ENCODE results near the gene UNC13C.

UNC13C gene

DNA sequence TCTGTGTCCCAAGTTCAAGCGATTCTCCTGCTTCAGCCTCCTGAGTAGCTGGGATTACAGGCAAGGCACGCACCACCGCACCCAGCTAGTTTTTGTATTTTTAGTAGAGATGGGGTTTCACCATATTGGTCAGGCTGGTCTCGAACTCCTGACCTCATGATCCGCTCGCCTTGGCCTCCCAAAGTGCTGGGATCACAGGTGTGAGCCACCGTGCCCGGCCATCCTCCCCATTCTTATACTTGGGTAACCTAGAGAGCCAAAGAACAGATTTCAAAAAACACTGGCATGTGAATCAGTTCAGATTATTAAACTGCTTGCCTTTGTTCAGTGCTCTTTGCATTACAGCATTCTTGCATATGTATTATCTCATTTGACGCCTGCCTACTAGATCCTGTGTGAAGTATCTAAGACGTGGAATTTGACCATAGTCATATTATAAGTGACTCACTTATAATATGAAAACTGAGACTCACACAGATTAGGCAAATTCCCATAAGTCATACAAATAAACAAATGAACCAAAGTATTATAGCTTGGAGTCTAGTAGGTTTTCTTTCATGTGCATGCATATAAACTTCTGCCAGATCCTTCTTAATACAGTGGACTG, 123.5 kb downstream of the UNC13C start:
- H3K27ac ChIP-seq (ENCODE audit: insufficient read depth, low read depth, low read length, poor library complexity, severe bottlenecking) = no peak overlapping the region
- H3K9me3 ChIP-seq (ENCODE audit: control insufficient read depth, low read length) = no peaks in the 10 kb centered on the region
- no peaks in the 10 kb centered on the region for H3K27me3 ChIP-seq (ENCODE audit: control insufficient read depth, insufficient read depth, low read length, poor library complexity, severe bottlenecking)
- H3K4me3 ChIP-seq (ENCODE audit: insufficient read depth, low read depth, low read length) = no peak overlapping the region
- no peaks in the 10 kb centered on the region for H3K36me3 ChIP-seq (ENCODE audit: control insufficient read depth, insufficient read depth, low read length)
- H3K4me1 ChIP-seq (ENCODE audit: control insufficient read depth, insufficient read depth, low read length) = no peaks in the 10 kb centered on the region
- WGBS, 2 experiments = 77 to 83% methylated on average over 8 to 10 of the region's 10 CpGs

DNA sequence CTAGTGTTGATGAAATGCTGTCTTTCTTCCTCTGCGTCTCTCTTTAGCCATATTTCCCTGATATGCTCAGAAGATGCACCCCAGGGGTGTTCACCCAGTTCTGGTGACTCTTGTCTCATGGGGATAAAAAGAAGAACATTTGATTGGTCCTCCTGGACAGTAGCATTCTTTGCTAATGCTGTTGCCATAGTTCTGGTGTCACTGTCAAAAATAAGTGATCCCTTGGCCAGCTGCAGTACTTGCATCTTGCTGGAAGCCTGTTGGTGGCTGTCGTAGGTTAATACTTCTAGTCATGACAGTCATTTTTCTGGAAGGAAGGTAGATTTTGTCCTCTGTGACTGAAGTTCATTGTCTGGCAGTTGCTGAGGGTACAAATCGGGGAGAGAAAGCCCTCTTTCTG, 124.5 kb downstream of the UNC13C start:
- H3K4me3 ChIP-seq (ENCODE audit: insufficient read depth, low read depth, low read length) = no peak overlapping the region
- no peaks in the 10 kb centered on the region for H3K9me3 ChIP-seq (ENCODE audit: control insufficient read depth, low read length)
- H3K27ac ChIP-seq (ENCODE audit: insufficient read depth, low read depth, low read length, poor library complexity, severe bottlenecking) = no peak overlapping the region
- no peaks in the 10 kb centered on the region for H3K27me3 ChIP-seq (ENCODE audit: control insufficient read depth, insufficient read depth, low read length, poor library complexity, severe bottlenecking)
- H3K4me1 ChIP-seq (ENCODE audit: control insufficient read depth, insufficient read depth, low read length) = no peaks in the 10 kb centered on the region
- 87 to 94% methylated on average over 2 to 3 of the region's 3 CpGs for WGBS, 2 experiments
- no peaks in the 10 kb centered on the region for H3K36me3 ChIP-seq (ENCODE audit: control insufficient read depth, insufficient read depth, low read length)

DNA sequence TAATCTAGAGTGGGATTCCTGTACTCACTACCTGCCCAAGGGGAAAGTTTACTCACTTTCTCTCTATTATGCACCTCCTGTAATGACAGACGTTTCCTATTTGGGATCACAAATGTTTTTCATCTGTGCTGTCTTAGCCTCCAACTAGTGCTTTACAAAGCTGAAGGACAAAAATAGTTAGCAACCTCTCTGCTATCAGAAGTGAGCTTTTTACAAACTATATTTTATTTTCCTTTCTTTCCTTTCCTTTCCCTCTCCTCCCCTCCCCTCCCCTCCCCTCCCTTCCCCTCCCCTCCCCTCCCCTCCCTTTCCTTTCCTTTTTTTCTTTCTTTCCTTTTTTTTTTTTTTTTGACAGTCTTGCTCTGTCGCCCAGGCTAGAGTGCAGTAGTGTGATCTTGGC, 130.8 kb downstream of the UNC13C start:
- no peaks in the 10 kb centered on the region for H3K36me3 ChIP-seq (ENCODE audit: control insufficient read depth, insufficient read depth, low read length)
- no peak overlapping the region for H3K27ac ChIP-seq (ENCODE audit: insufficient read depth, low read depth, low read length, poor library complexity, severe bottlenecking)
- 82 to 91% methylated on average over 2 of the region's 2 CpGs for WGBS, 2 experiments
- H3K4me3 ChIP-seq (ENCODE audit: insufficient read depth, low read depth, low read length) = no peak overlapping the region
- H3K4me1 ChIP-seq (ENCODE audit: control insufficient read depth, insufficient read depth, low read length) = no peaks in the 10 kb centered on the region
- H3K27me3 ChIP-seq (ENCODE audit: control insufficient read depth, insufficient read depth, low read length, poor library complexity, severe bottlenecking) = no peaks in the 10 kb centered on the region
- no peaks in the 10 kb centered on the region for H3K9me3 ChIP-seq (ENCODE audit: control insufficient read depth, low read length)

DNA sequence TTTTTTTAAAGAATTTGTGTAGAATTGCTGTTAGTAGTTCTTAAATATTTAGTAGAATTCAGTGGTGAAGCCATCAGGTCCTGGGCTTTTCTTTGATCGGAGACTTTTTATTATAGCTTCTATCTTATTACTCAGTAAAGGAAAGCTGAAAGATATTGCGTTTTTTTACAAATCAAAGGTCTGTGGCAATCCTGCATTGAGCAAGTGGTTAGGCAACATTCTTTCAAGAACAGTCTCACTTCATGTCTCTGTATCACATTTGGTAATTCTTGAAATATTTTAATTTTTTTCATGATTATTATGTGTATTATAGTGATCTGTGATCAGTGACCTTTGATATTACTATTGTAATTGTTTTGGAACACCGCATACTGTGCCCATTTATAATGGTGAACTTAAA, 140.8 kb downstream of the UNC13C start:
- Histone ChIP-seq H3K36me3 (ENCODE audit: control insufficient read depth, insufficient read depth, low read length) (no peaks in the 10 kb centered on the region), H3K4me1 (ENCODE audit: control insufficient read depth, insufficient read depth, low read length) (no peaks in the 10 kb centered on the region), H3K9me3 (ENCODE audit: control insufficient read depth, low read length) (no peaks in the 10 kb centered on the region), H3K27me3 (ENCODE audit: control insufficient read depth, insufficient read depth, low read length, poor library complexity, severe bottlenecking) (no peaks in the 10 kb centered on the region), H3K27ac (ENCODE audit: insufficient read depth, low read depth, low read length, poor library complexity, severe bottlenecking) (no peak overlapping the region), H3K4me3 (ENCODE audit: insufficient read depth, low read depth, low read length) (no peak overlapping the region)
- 93% methylated on average over 3 of the region's 3 CpGs; no CpG with 5 or more reads in 1 of the 2 experiments for WGBS, 2 experiments

DNA sequence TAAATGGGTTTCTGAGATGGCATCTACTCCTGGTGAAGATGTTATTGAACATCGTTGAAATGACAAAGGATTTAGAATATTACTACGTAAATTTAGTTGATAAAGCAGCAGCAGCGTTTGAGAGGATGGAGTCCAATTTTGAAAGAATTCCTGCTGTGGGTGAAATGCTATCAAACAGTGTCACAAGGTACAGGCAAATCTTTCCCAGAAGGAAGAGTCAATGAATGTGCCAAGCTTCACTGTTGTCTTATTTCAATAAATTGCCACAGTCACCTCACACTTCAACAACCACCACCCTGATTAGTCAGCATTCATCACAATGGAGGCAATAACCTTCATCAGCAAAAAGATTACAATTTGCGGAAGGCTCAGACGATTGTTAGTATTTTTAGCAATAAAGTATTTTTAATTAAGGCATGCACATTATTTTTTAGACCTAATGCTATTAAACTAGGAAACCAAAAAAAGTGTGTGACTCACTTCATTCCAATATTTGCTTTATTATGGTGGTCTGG, 142.8 kb downstream of the UNC13C start:
- H3K27me3 ChIP-seq (ENCODE audit: control insufficient read depth, insufficient read depth, low read length, poor library complexity, severe bottlenecking) = no peaks in the 10 kb centered on the region
- no peak overlapping the region for H3K4me3 ChIP-seq (ENCODE audit: insufficient read depth, low read depth, low read length)
- H3K36me3 ChIP-seq (ENCODE audit: control insufficient read depth, insufficient read depth, low read length) = no peaks in the 10 kb centered on the region
- no peak overlapping the region for H3K27ac ChIP-seq (ENCODE audit: insufficient read depth, low read depth, low read length, poor library complexity, severe bottlenecking)
- WGBS, 2 experiments = 90 to 93% methylated on average over 3 to 5 of the region's 5 CpGs
- no peaks in the 10 kb centered on the region for H3K9me3 ChIP-seq (ENCODE audit: control insufficient read depth, low read length)
- H3K4me1 ChIP-seq (ENCODE audit: control insufficient read depth, insufficient read depth, low read length) = no peaks in the 10 kb centered on the region

DNA sequence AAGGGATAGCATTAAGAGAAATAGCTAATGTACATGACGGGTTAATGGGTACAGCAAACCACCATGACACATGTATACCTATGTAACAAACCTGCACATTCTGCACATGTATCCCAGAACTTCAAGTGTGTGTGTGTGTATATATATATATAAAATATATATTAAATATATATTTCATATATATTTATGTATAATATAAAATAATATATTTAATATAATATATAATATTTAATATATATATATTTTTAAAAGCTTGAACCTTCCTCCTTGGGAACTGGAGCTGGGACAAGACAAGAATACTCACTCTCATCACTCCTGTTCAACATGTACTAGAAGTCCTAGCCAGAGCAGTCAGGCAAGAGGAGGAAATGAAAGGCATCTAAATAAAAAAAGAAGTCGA, 149.3 kb downstream of the UNC13C start:
- no peaks in the 10 kb centered on the region for H3K4me1 ChIP-seq (ENCODE audit: control insufficient read depth, insufficient read depth, low read length)
- H3K9me3 ChIP-seq (ENCODE audit: control insufficient read depth, low read length) = no peaks in the 10 kb centered on the region
- no peaks in the 10 kb centered on the region for H3K36me3 ChIP-seq (ENCODE audit: control insufficient read depth, insufficient read depth, low read length)
- 73 to 100% methylated on average over 1 of the region's 2 CpGs for WGBS, 2 experiments
- no peak overlapping the region for H3K4me3 ChIP-seq (ENCODE audit: insufficient read depth, low read depth, low read length)
- no peak overlapping the region for H3K27ac ChIP-seq (ENCODE audit: insufficient read depth, low read depth, low read length, poor library complexity, severe bottlenecking)
- H3K27me3 ChIP-seq (ENCODE audit: control insufficient read depth, insufficient read depth, low read length, poor library complexity, severe bottlenecking) = no peaks in the 10 kb centered on the region

DNA sequence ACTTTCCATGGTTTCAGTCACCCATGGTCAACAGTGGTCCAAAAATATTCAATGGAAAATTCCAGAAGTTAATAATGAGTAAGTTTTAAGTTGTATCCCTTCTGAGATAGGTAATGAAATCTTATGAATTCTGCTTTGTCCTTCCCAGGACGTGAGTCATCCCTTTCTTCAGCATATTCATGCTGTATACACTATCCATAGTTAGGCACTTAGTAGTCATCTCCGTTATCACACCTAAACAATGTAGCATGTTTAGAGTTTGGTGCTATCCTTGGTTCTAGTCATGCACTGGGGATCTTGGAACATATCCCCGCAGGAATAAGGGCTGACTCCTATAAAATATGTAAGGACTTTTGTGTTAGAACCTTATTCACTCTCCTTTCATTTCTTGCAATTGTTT, 153.2 kb downstream of the UNC13C start:
- Histone ChIP-seq H3K4me3 (ENCODE audit: insufficient read depth, low read depth, low read length) (no peak overlapping the region), H3K4me1 (ENCODE audit: control insufficient read depth, insufficient read depth, low read length) (no peaks in the 10 kb centered on the region), H3K9me3 (ENCODE audit: control insufficient read depth, low read length) (no peaks in the 10 kb centered on the region), H3K36me3 (ENCODE audit: control insufficient read depth, insufficient read depth, low read length) (no peaks in the 10 kb centered on the region), H3K27ac (ENCODE audit: insufficient read depth, low read depth, low read length, poor library complexity, severe bottlenecking) (no peak overlapping the region), H3K27me3 (ENCODE audit: control insufficient read depth, insufficient read depth, low read length, poor library complexity, severe bottlenecking) (no peaks in the 10 kb centered on the region)
- 78 to 98% methylated on average over 3 of the region's 3 CpGs for WGBS, 2 experiments

DNA sequence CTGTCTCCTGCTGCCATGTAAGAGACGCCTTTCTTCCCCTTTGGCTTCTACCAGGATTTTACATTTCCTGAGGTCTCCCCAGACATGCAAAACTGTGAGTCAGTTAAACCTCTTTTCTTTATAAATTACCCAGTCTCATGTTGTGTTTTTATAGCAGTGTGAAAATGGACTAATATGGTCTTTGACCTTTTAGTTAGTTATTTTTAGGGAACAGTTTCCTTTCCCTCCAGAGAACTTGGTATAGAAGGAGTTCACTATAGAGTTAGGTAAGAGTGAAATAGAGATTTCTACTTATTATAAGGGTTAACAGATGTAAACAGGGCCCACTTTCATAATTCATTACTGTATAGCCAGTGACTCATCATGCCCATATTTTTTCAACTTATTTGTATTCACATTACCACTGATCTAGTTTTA, 170.9 kb downstream of the UNC13C start:
- H3K9me3 ChIP-seq (ENCODE audit: control insufficient read depth, low read length) = no peaks in the 10 kb centered on the region
- no peaks in the 10 kb centered on the region for H3K27me3 ChIP-seq (ENCODE audit: control insufficient read depth, insufficient read depth, low read length, poor library complexity, severe bottlenecking)
- 77 to 79% methylated on average over 1 of the region's 1 CpG for WGBS, 2 experiments
- no peak overlapping the region for H3K27ac ChIP-seq (ENCODE audit: insufficient read depth, low read depth, low read length, poor library complexity, severe bottlenecking)
- no peak overlapping the region for H3K4me3 ChIP-seq (ENCODE audit: insufficient read depth, low read depth, low read length)
- H3K36me3 ChIP-seq (ENCODE audit: control insufficient read depth, insufficient read depth, low read length) = no peaks in the 10 kb centered on the region
- no peaks in the 10 kb centered on the region for H3K4me1 ChIP-seq (ENCODE audit: control insufficient read depth, insufficient read depth, low read length)

DNA sequence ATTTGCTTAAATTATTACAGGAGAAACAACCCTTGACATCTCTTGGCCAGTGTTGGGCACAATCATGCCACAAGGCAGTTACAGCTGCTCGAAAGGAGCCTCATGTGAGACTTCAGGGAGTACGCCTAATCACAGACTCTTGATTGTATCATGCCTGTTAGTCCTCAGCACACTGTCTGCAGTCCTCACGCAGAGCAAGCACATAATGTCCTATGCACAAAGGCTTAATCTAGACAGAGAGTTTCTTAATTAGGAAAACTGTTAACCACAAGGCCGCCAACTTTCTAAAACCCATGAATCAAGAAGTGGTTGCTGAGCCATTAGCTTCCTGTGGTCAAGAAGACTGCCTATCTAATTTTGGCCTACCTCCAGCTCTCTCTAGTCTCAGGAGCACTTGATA, 172.0 kb downstream of the UNC13C start:
- Histone ChIP-seq H3K9me3 (ENCODE audit: control insufficient read depth, low read length) (no peaks in the 10 kb centered on the region), H3K27ac (ENCODE audit: insufficient read depth, low read depth, low read length, poor library complexity, severe bottlenecking) (no peak overlapping the region), H3K4me1 (ENCODE audit: control insufficient read depth, insufficient read depth, low read length) (no peaks in the 10 kb centered on the region), H3K36me3 (ENCODE audit: control insufficient read depth, insufficient read depth, low read length) (no peaks in the 10 kb centered on the region), H3K27me3 (ENCODE audit: control insufficient read depth, insufficient read depth, low read length, poor library complexity, severe bottlenecking) (no peaks in the 10 kb centered on the region), H3K4me3 (ENCODE audit: insufficient read depth, low read depth, low read length) (no peak overlapping the region)
- WGBS, 2 experiments = 94 to 96% methylated on average over 4 of the region's 4 CpGs

DNA sequence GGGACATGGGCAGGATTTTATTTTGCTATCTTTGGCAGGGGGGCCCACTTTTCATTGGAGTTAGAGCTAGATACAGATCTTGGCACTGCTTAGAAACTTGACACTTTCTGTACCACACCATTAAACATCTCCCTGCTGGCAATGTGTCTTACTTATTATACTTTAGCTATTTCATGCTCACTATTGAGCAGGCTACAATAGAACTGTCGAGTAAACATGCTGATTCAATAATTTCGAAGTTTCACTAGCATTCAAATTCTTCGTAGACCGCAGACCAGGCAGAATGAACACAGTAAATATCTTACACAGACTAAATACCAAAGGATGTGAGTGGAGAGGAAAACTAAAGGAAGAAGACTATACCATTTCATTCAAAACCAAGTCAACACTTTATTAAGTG, 180.8 kb downstream of the UNC13C start:
- Histone ChIP-seq H3K9me3 (ENCODE audit: control insufficient read depth, low read length) (no peaks in the 10 kb centered on the region), H3K27me3 (ENCODE audit: control insufficient read depth, insufficient read depth, low read length, poor library complexity, severe bottlenecking) (no peaks in the 10 kb centered on the region), H3K4me3 (ENCODE audit: insufficient read depth, low read depth, low read length) (no peak overlapping the region), H3K4me1 (ENCODE audit: control insufficient read depth, insufficient read depth, low read length) (no peaks in the 10 kb centered on the region), H3K36me3 (ENCODE audit: control insufficient read depth, insufficient read depth, low read length) (no peaks in the 10 kb centered on the region), H3K27ac (ENCODE audit: insufficient read depth, low read depth, low read length, poor library complexity, severe bottlenecking) (no peak overlapping the region)
- WGBS, 2 experiments = 89 to 97% methylated on average over 2 to 4 of the region's 4 CpGs

DNA sequence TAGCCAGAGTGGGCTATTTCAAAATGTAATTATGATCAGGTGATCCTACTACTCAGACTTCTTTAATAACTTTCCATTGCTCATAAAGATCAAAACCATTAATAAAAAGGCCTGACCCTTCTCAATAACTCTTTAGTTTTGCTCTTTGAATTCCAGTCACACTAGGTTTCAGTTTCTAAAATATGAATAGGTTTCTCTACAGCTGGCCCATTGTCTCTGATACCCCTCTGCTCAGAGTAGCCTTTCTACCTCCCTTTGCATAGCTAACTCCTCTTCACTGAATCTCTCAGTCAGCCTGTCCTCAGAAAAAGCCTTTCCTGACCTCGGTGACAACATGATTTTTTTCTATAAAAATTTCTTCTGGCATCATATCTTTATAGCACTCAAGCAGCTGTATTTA, 209.1 kb downstream of the UNC13C start:
- Histone ChIP-seq H3K36me3 (ENCODE audit: control insufficient read depth, insufficient read depth, low read length) (no peaks in the 10 kb centered on the region), H3K27ac (ENCODE audit: insufficient read depth, low read depth, low read length, poor library complexity, severe bottlenecking) (no peak overlapping the region), H3K4me3 (ENCODE audit: insufficient read depth, low read depth, low read length) (no peak overlapping the region), H3K27me3 (ENCODE audit: control insufficient read depth, insufficient read depth, low read length, poor library complexity, severe bottlenecking) (no peaks in the 10 kb centered on the region), H3K9me3 (ENCODE audit: control insufficient read depth, low read length) (no peaks in the 10 kb centered on the region), H3K4me1 (ENCODE audit: control insufficient read depth, insufficient read depth, low read length) (no peaks in the 10 kb centered on the region)
- 75 to 100% methylated on average over 1 of the region's 1 CpG for WGBS, 2 experiments
